Measurements from ENCODE around the gene DPM2. TPM values are rescaled to one million over a fixed set of nuclear protein-coding genes. Genes with fewer than 3 reads are reported as not detected.

DPM2 gene
- total RNA-seq, 1 donor from 2014 or later, result 17.7 TPM

DNA sequence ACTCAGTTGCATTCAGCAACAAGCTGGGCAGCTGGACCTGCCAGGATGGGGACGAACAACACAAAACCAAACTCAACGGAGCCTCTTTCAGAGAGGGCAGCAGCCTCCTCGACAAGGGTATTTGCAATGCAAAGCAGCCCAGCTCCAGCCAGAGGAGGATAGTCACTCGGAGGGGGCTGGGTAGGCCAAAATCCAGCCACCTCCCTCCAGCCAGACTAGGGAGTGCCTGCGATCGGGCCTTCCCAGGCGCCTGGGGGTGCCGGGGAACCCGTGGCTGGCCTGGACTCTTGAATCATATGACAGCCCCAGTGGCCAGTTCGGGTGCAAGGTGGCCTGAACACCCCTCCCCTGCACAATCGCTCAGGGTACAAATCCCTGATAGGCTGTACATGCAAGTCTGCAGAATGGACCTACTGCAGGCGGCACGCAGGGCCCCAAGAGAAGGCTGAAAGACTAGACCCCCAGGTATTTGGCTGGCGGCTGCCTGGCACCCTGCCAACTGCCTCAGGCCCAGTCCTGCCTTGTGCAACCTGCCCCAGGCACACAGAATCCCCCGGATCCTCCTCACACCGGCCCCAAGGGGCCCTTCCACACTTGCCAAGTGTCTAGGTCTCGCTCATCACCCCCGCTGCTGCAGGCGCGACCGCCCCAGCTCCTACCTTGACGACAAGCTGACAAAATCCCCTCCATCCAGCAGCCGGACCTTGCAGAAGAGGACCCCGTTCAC is 41.8 kb upstream of the DPM2 start:
- Histone ChIP-seq H3K4me1 (peaks cover 65% of the 10 kb centered on the region), H3K27ac (peak overlapping the region; percentile 96), H3K27me3 (no peaks in the 10 kb centered on the region), H3K9me3 (no peaks in the 10 kb centered on the region), H3K4me3 (peak overlapping the region; percentile 78 to 95), H3K36me3 (no peaks in the 10 kb centered on the region)
- DNase-seq (ENCODE audit: extremely low spot score in 2 of 2), result peak in 1 of 2 donors; percentile 89
- TF ChIP-seq POLR2A (IDR thresholded peaks at IDR 0.05) (no peak), POLR2AphosphoS5 (IDR thresholded peaks at IDR 0.05; ENCODE audit: insufficient read depth in 1 of 2, low read depth in 1 of 2) (peak in 1 of 2 donors; percentile 72)
- intact Hi-C loops (cut with DNase I), result loop anchor here (5.0 kb wide), 1 partner anchor 37 kb away; no protein-coding TSS in a partner anchor

DNA sequence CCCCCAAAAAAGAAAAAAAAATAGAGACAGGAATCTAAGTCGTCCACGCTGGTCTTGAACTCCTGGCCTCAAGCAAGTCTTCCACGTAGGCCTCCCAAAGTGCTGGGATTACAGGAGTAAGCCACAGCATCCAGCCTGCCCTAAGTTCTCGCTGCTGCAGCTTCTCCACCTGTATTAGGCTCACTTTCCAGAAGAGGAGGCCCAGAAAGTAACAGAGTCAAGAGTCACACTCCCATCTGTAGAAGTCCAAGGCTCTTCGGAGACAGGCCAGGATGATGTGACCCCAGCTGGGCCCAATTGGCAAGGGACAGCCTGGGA is 41.3 kb upstream of the DPM2 start:
- peak overlapping the region; percentile 96 for H3K27ac ChIP-seq
- H3K9me3 ChIP-seq, result no peaks in the 10 kb centered on the region
- no peaks in the 10 kb centered on the region for H3K36me3 ChIP-seq
- no peak for DNase-seq (ENCODE audit: extremely low spot score in 2 of 2)
- peaks cover 71% of the 10 kb centered on the region for H3K4me1 ChIP-seq
- H3K27me3 ChIP-seq, result no peaks in the 10 kb centered on the region
- peak overlapping the region; percentile 78 to 95 for H3K4me3 ChIP-seq
- intact Hi-C loops (cut with DNase I), result no loop called here
- TF ChIP-seq POLR2A (IDR thresholded peaks at IDR 0.05) (no peak), POLR2AphosphoS5 (IDR thresholded peaks at IDR 0.05; ENCODE audit: insufficient read depth in 1 of 2, low read depth in 1 of 2) (no peak)
- TF ChIP-seq, protein P1, sequence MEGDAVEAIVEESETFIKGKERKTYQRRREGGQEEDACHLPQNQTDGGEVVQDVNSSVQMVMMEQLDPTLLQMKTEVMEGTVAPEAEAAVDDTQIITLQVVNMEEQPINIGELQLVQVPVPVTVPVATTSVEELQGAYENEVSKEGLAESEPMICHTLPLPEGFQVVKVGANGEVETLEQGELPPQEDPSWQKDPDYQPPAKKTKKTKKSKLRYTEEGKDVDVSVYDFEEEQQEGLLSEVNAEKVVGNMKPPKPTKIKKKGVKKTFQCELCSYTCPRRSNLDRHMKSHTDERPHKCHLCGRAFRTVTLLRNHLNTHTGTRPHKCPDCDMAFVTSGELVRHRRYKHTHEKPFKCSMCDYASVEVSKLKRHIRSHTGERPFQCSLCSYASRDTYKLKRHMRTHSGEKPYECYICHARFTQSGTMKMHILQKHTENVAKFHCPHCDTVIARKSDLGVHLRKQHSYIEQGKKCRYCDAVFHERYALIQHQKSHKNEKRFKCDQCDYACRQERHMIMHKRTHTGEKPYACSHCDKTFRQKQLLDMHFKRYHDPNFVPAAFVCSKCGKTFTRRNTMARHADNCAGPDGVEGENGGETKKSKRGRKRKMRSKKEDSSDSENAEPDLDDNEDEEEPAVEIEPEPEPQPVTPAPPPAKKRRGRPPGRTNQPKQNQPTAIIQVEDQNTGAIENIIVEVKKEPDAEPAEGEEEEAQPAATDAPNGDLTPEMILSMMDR (IDR thresholded peaks at IDR 0.05), result no peak

DNA sequence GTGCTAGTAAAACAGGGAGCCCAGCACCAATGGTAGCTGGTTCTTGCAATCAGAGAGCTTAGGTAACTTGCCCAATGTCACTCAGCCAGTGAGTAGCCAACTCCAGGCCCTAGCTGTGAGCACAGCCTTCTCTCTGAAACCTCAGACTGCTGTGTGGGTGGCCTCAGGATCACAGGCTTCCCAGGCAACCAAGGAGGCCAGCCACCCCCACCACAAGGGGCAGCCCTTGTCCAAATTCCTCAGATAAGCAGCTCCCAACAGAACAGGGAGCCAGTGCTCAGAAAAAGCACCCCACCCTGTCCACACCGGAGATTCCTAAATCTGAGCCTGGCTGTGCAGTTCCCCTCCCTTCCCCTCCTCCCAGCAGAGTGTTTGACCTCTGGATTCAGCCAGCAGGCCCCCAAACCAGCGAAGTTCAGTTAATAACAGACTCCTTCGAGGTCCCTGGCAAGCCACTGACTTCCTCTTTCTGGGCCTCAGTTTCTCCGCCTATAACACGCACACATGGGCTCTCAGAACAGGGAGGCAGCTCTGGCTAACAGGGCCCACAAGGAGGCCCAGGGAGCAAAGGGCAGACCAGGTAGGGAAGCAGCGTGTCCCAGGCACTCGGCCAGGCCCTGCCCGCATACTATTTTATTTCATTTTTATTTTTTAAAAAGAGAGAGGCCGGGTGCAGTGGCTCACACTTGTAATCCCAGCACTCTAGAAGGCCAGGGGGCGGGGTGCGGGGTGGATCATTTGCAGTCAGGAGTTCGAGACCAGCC is 40.4 kb upstream of the DPM2 start:
- intact Hi-C loops (cut with DNase I), result no loop called here
- Histone ChIP-seq H3K9me3 (no peaks in the 10 kb centered on the region), H3K4me1 (peaks cover 80% of the 10 kb centered on the region), H3K4me3 (peak overlapping the region; percentile 78 to 95), H3K27me3 (no peaks in the 10 kb centered on the region), H3K27ac (peak overlapping the region; percentile 96), H3K36me3 (no peaks in the 10 kb centered on the region)
- DNase-seq (ENCODE audit: extremely low spot score in 2 of 2), result peak in 1 of 2 donors; percentile 88
- TF ChIP-seq POLR2A (IDR thresholded peaks at IDR 0.05), result no peak
- peak in 1 of 2 donors; percentile 15 for TF ChIP-seq POLR2AphosphoS5 (IDR thresholded peaks at IDR 0.05; ENCODE audit: insufficient read depth in 1 of 2, low read depth in 1 of 2)

DNA sequence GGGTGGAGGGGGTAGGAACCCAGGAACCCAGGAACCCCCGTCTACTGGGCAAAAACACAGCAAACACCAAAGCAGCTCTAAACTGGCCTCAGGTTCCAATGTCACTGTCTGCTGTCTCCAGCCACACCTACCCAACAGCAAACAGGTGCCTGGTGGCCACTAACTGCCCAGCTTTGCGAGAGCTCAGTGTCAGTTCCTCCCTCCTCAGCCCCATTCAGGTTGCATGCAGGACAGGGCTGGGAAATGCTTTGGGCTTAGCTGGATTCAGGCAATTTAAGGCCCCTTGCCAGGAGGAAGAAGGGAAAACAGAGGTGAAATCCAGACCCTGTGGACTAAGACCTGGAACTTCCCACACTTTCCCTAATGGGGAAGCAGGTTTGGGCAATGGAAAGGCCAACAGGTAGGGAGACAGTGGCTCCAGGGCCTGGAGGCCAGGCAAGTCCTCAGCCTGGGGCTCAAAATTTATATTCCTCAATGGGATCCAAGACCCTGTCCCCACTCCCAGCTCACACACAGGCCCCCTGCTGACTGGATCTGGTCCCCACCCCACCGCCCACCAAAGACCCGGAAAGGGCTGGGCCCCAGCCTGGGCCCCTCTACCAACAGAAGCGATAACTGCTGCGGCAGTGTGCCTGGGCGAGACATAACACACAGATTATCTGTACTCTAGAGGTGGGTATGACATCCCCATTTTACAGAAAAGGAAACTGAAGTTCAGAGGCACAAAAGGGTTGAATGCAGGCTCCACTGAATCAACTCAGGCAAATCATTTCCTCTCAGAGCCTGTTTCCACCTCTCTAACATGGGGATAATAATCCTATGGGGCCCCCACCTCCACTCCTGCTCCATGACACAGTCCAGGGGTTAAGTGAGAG is 39.6 kb upstream of the DPM2 start:
- intact Hi-C loops (cut with DNase I), result no loop called here
- Histone ChIP-seq H3K27ac (peak overlapping the region; percentile 96), H3K9me3 (no peaks in the 10 kb centered on the region), H3K4me3 (peak overlapping the region; percentile 78 to 95), H3K36me3 (no peaks in the 10 kb centered on the region), H3K27me3 (no peaks in the 10 kb centered on the region), H3K4me1 (peaks cover 87% of the 10 kb centered on the region)
- no peak for DNase-seq (ENCODE audit: extremely low spot score in 2 of 2)
- TF ChIP-seq POLR2A (IDR thresholded peaks at IDR 0.05) (no peak), POLR2AphosphoS5 (IDR thresholded peaks at IDR 0.05; ENCODE audit: insufficient read depth in 1 of 2, low read depth in 1 of 2) (no peak)
- TF ChIP-seq, protein P1 (IDR thresholded peaks at IDR 0.05), result no peak

DNA sequence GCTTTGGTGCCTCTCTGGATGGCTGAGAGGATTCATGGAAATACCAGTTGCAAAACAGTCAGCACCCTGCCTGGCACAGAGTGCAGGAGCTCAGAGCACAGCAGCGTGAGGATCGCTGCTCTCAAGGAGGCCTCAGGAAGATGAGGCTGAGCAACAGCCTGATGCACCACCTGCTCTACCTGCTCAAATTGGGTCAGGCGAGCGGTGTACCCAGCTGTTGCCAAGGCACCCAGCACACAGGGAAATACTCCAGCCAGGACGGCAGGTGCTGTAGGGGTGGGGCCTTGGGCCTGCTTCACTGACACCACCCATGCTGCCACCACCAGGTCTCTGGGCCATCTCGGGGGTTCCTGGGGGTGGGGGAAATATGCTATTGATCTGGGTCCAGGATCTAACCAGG is 38.8 kb upstream of the DPM2 start:
- Histone ChIP-seq H3K27ac (peak overlapping the region; percentile 96), H3K27me3 (no peaks in the 10 kb centered on the region), H3K4me1 (peaks cover 87% of the 10 kb centered on the region), H3K36me3 (no peaks in the 10 kb centered on the region), H3K4me3 (peak overlapping the region; percentile 78 to 95), H3K9me3 (no peaks in the 10 kb centered on the region)
- no peak for DNase-seq (ENCODE audit: extremely low spot score in 2 of 2)
- peak in 1 of 2 donors; percentile 14 for TF ChIP-seq POLR2AphosphoS5 (IDR thresholded peaks at IDR 0.05; ENCODE audit: insufficient read depth in 1 of 2, low read depth in 1 of 2)
- TF ChIP-seq, protein P1 (IDR thresholded peaks at IDR 0.05), result no peak
- intact Hi-C loops (cut with DNase I), result no loop called here
